ENCODE measurements around the gene APAF1.
"Not testable (repeated sequence)": the region's sequence is repeated elsewhere in the genome, so short reads cannot be mapped to it uniquely, and the experiment has no call there.

APAF1 gene

GRCh38 chr12:98750511-98750910, 105.4 kb downstream of the APAF1 start:
- H3K4me3 ChIP-seq (ENCODE audit: low read length): no peak overlapping the region
- H3K9me3 ChIP-seq (ENCODE audit: insufficient read depth, low read depth, low read length): no peaks in the 10 kb centered on the region
- peaks cover 15% of the 10 kb centered on the region for H3K27me3 ChIP-seq (ENCODE audit: insufficient read depth, low read length)
- no peak overlapping the region for H3K27ac ChIP-seq (ENCODE audit: low read length)
- no peaks in the 10 kb centered on the region for H3K36me3 ChIP-seq (ENCODE audit: insufficient read depth, low read depth, low read length)
- H3K4me1 ChIP-seq (ENCODE audit: insufficient read depth, low read length): 0 out of 2 replicates have a peak, but pooled peaks cover 3% of the 10 kb centered on the region
- H3K9ac ChIP-seq (ENCODE audit: low read depth, low read length): no peak overlapping the region

- peaks cover 4% of the 10 kb centered on the region; the same call in 1 of the 2 replicates for H3K27me3 ChIP-seq (ENCODE audit: insufficient read depth, low read length)
- no peak overlapping the region for H3K9ac ChIP-seq (ENCODE audit: low read depth, low read length)
- H3K4me1 ChIP-seq (ENCODE audit: insufficient read depth, low read length): 0 out of 2 replicates have a peak, but pooled peaks cover 3% of the 10 kb centered on the region
- H3K4me3 ChIP-seq (ENCODE audit: low read length): no peak overlapping the region
- no peaks in the 10 kb centered on the region for H3K9me3 ChIP-seq (ENCODE audit: insufficient read depth, low read depth, low read length)
- no peaks in the 10 kb centered on the region for H3K36me3 ChIP-seq (ENCODE audit: insufficient read depth, low read depth, low read length)
- no peak overlapping the region for H3K27ac ChIP-seq (ENCODE audit: low read length)
These were observed 106.6 kb downstream of the APAF1 start for GRCh38 chr12:98751580-98752115.

- H3K9me3 ChIP-seq (ENCODE audit: insufficient read depth, low read depth, low read length): no peaks in the 10 kb centered on the region
- H3K27ac ChIP-seq (ENCODE audit: low read length): no peak overlapping the region
- H3K4me3 ChIP-seq (ENCODE audit: low read length): no peak overlapping the region
- no peaks in the 10 kb centered on the region for H3K27me3 ChIP-seq (ENCODE audit: insufficient read depth, low read length)
- H3K36me3 ChIP-seq (ENCODE audit: insufficient read depth, low read depth, low read length): no peaks in the 10 kb centered on the region
- no peak overlapping the region for H3K9ac ChIP-seq (ENCODE audit: low read depth, low read length)
- H3K4me1 ChIP-seq (ENCODE audit: insufficient read depth, low read length): 0 out of 2 replicates have a peak, but pooled peaks cover 3% of the 10 kb centered on the region
These were observed 107.6 kb downstream of the APAF1 start for GRCh38 chr12:98752726-98753125.

GRCh38 chr12:98754095-98754494, 109.0 kb downstream of the APAF1 start:
- H3K27me3 ChIP-seq (ENCODE audit: insufficient read depth, low read length): no peaks in the 10 kb centered on the region
- H3K4me1 ChIP-seq (ENCODE audit: insufficient read depth, low read length): 0 out of 2 replicates have a peak, but pooled peaks cover 3% of the 10 kb centered on the region
- no peak overlapping the region for H3K9ac ChIP-seq (ENCODE audit: low read depth, low read length)
- no peaks in the 10 kb centered on the region for H3K9me3 ChIP-seq (ENCODE audit: insufficient read depth, low read depth, low read length)
- no peak overlapping the region for H3K27ac ChIP-seq (ENCODE audit: low read length)
- H3K36me3 ChIP-seq (ENCODE audit: insufficient read depth, low read depth, low read length): no peaks in the 10 kb centered on the region
- no peak overlapping the region for H3K4me3 ChIP-seq (ENCODE audit: low read length)

GRCh38 chr12:98755855-98756254, 110.8 kb downstream of the APAF1 start:
- not testable (repeated sequence) for H3K9ac ChIP-seq (ENCODE audit: low read depth, low read length); H3K4me1 ChIP-seq (ENCODE audit: insufficient read depth, low read length); H3K4me3 ChIP-seq (ENCODE audit: low read length); H3K27ac ChIP-seq (ENCODE audit: low read length); H3K36me3 ChIP-seq (ENCODE audit: insufficient read depth, low read depth, low read length); H3K27me3 ChIP-seq (ENCODE audit: insufficient read depth, low read length); H3K9me3 ChIP-seq (ENCODE audit: insufficient read depth, low read depth, low read length)

GRCh38 chr12:98757455-98757854, 112.4 kb downstream of the APAF1 start:
- no peak overlapping the region for H3K4me3 ChIP-seq (ENCODE audit: low read length)
- no peaks in the 10 kb centered on the region for H3K36me3 ChIP-seq (ENCODE audit: insufficient read depth, low read depth, low read length)
- no peak overlapping the region for H3K9ac ChIP-seq (ENCODE audit: low read depth, low read length)
- no peak overlapping the region for H3K27ac ChIP-seq (ENCODE audit: low read length)
- H3K27me3 ChIP-seq (ENCODE audit: insufficient read depth, low read length): no peaks in the 10 kb centered on the region
- no peaks in the 10 kb centered on the region for H3K4me1 ChIP-seq (ENCODE audit: insufficient read depth, low read length)
- no peaks in the 10 kb centered on the region for H3K9me3 ChIP-seq (ENCODE audit: insufficient read depth, low read depth, low read length)

GRCh38 chr12:98758331-98758730, 113.2 kb downstream of the APAF1 start:
- Histone ChIP-seq H3K9me3 (ENCODE audit: insufficient read depth, low read depth, low read length) (no peaks in the 10 kb centered on the region), H3K36me3 (ENCODE audit: insufficient read depth, low read depth, low read length) (no peaks in the 10 kb centered on the region), H3K4me3 (ENCODE audit: low read length) (no peak overlapping the region), H3K27ac (ENCODE audit: low read length) (no peak overlapping the region), H3K27me3 (ENCODE audit: insufficient read depth, low read length) (no peaks in the 10 kb centered on the region), H3K4me1 (ENCODE audit: insufficient read depth, low read length) (no peaks in the 10 kb centered on the region), H3K9ac (ENCODE audit: low read depth, low read length) (no peak overlapping the region)

GRCh38 chr12:98763656-98764055, 118.6 kb downstream of the APAF1 start:
- Histone ChIP-seq H3K9ac (ENCODE audit: low read depth, low read length) (no peak overlapping the region), H3K27ac (ENCODE audit: low read length) (no peak overlapping the region), H3K36me3 (ENCODE audit: insufficient read depth, low read depth, low read length) (no peaks in the 10 kb centered on the region), H3K4me1 (ENCODE audit: insufficient read depth, low read length) (no peaks in the 10 kb centered on the region), H3K4me3 (ENCODE audit: low read length) (no peak overlapping the region), H3K27me3 (ENCODE audit: insufficient read depth, low read length) (no peaks in the 10 kb centered on the region), H3K9me3 (ENCODE audit: insufficient read depth, low read depth, low read length) (no peaks in the 10 kb centered on the region)

- no peak overlapping the region for H3K27ac ChIP-seq (ENCODE audit: low read length)
- H3K4me1 ChIP-seq (ENCODE audit: insufficient read depth, low read length): no peaks in the 10 kb centered on the region
- H3K9ac ChIP-seq (ENCODE audit: low read depth, low read length): no peak overlapping the region
- H3K9me3 ChIP-seq (ENCODE audit: insufficient read depth, low read depth, low read length): peaks cover 5% of the 10 kb centered on the region; the same call in 1 of the 2 replicates
- no peaks in the 10 kb centered on the region for H3K36me3 ChIP-seq (ENCODE audit: insufficient read depth, low read depth, low read length)
- no peak overlapping the region for H3K4me3 ChIP-seq (ENCODE audit: low read length)
- H3K27me3 ChIP-seq (ENCODE audit: insufficient read depth, low read length): no peaks in the 10 kb centered on the region
These were observed 122.2 kb downstream of the APAF1 start for GRCh38 chr12:98767248-98767647.

- Histone ChIP-seq H3K9ac (ENCODE audit: low read depth, low read length) (no peak overlapping the region), H3K27ac (ENCODE audit: low read length) (no peak overlapping the region), H3K4me1 (ENCODE audit: insufficient read depth, low read length) (no peaks in the 10 kb centered on the region), H3K27me3 (ENCODE audit: insufficient read depth, low read length) (no peaks in the 10 kb centered on the region), H3K4me3 (ENCODE audit: low read length) (no peak overlapping the region), H3K9me3 (ENCODE audit: insufficient read depth, low read depth, low read length) (peaks cover 6% of the 10 kb centered on the region; the same call in 1 of the 2 replicates), H3K36me3 (ENCODE audit: insufficient read depth, low read depth, low read length) (no peaks in the 10 kb centered on the region)
These were observed 124.0 kb downstream of the APAF1 start for GRCh38 chr12:98769068-98769467.

GRCh38 chr12:98770230-98770629, 125.1 kb downstream of the APAF1 start:
- no peaks in the 10 kb centered on the region for H3K27me3 ChIP-seq (ENCODE audit: insufficient read depth, low read length)
- H3K9ac ChIP-seq (ENCODE audit: low read depth, low read length): no peak overlapping the region
- no peak overlapping the region for H3K4me3 ChIP-seq (ENCODE audit: low read length)
- H3K36me3 ChIP-seq (ENCODE audit: insufficient read depth, low read depth, low read length): no peaks in the 10 kb centered on the region
- H3K4me1 ChIP-seq (ENCODE audit: insufficient read depth, low read length): no peaks in the 10 kb centered on the region
- H3K27ac ChIP-seq (ENCODE audit: low read length): no peak overlapping the region
- H3K9me3 ChIP-seq (ENCODE audit: insufficient read depth, low read depth, low read length): peaks cover 6% of the 10 kb centered on the region; the same call in 1 of the 2 replicates

GRCh38 chr12:98771811-98772752, 127.0 kb downstream of the APAF1 start:
- no peak overlapping the region for H3K4me3 ChIP-seq (ENCODE audit: low read length)
- H3K4me1 ChIP-seq (ENCODE audit: insufficient read depth, low read length): no peaks in the 10 kb centered on the region
- H3K27me3 ChIP-seq (ENCODE audit: insufficient read depth, low read length): no peaks in the 10 kb centered on the region
- H3K36me3 ChIP-seq (ENCODE audit: insufficient read depth, low read depth, low read length): no peaks in the 10 kb centered on the region
- no peak overlapping the region for H3K9ac ChIP-seq (ENCODE audit: low read depth, low read length)
- H3K27ac ChIP-seq (ENCODE audit: low read length): no peak overlapping the region
- H3K9me3 ChIP-seq (ENCODE audit: insufficient read depth, low read depth, low read length): peaks cover 6% of the 10 kb centered on the region; the same call in 1 of the 2 replicates
